Activated CD8-positive, alpha-beta memory T cell treated with anti-CD3 and anti-CD28 coated beads, Interleukin-2, amount 50 U/mL, for 24 hours (primary cell): ENCODE measurements around the gene CRHR2.

ENCODE experiments used
- DNase-seq: peaks from one replicate; pipeline ENCODE4 v3.0.0-alpha.2; 2020; ENCODE audit errors: extremely low read depth

The CRHR2 gene

DNA sequence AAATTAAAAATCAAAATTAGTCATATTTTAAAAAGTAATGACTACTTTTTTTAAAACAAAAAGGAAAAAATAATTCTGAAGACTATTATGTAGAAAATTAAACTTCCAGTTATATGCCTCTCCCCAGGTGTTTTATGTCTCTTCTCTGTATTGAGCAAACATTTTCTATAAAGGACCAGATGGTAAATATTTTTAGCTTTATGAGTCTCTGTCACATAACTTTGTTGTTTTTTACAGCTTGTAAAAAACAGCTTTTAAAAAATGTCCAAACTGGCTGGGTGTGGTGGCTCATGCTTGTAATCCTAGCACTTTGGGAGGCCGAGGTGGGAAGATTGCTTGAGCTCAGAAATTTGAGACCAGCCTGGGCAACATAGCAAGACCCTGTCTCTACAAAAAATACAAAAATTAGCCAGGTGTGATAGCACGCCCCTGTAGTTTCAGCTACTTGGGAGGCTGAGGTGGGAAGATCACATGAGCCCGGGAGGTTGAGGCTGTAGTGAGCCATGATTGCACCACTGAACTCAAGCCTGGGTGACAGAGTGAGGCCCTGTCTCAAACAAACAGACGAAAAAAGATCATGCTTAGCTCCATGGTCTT lies 64.1 kb downstream of the CRHR2 start:
- DNase-seq = no peak

DNA sequence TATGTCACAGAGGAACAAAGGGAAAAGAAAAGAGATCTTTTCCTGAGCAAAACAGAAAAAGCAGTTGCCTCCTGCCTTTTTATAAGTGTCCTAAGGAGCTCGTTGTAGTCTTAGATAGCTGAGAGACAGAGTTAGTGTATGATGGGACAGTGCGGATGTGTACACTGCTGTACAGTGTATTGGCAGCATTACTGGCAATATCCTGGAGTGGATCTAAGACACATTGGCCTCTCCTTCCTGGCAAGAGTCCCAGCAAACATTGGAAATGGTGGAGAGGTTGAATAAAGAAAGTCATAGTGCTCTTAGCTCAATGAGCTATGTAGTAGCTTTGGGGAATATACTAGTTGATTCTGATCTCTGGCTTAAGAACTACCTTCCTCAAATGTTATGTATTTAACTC lies 64.9 kb downstream of the CRHR2 start:
- DNase-seq = no peak

DNA sequence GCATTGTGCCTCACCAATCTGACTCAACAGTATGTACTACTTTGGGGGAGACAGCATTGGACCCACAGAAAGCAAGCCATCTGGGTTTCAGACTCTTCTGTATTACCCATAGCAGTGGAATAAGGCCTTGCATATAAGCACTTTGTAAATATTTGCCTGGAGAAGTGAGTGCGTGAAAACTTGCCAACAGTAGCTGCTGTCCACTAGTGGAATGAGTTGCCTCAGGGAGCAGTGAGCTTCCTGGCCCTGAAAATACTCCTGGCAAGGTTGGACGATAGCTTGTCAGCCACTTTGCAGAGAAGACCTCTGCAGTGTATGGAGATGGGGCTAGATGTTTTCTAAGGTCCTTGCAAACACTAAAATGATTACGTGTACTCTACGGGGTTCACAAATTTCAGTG lies 65.9 kb downstream of the CRHR2 start:
- DNase-seq = no peak

DNA sequence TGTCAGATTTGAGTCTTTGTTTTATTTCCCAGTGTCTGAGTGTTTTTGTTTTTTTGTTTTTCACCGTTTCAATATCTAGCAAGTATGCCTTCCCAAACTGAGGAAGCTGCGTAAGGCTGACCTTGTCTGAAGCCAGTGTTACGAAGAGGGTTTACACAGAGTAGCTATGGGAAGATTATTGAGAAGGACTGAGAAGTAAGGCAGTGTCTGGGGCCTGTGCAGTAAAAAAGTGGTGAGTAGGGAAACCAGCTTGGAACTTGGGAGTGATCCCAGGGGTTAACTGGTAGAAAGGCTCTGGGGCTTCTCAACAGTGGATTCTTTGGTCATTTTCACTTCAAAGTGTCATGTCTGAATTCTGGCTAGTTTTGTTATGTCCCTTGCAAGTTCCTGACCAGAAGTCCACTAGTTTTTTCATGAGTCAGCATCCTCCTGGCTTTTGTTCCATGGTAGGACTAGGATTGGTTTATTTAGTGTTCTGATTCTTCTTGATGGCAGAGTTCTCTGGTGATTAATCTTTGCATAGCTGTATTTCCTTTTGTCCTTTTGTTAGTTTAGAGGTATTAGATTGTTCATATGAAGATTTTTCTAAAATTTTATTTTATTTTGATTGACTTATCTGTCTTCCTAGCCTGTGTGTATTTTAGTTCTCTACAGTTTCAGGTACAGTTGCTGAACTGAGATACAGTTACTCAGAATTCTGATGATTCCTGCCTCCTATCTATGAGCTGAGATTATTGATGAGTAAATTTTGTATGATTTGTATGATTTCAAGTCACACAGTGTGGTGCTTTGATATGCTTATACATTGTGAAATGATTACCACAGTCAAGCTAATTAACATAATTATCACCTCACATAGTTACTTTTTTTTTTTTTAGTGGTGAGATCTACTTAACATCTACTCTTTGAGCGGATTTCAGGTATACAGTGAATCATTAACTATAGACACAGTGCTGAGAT lies 68.6 kb downstream of the CRHR2 start:
- DNase-seq = no peak

DNA sequence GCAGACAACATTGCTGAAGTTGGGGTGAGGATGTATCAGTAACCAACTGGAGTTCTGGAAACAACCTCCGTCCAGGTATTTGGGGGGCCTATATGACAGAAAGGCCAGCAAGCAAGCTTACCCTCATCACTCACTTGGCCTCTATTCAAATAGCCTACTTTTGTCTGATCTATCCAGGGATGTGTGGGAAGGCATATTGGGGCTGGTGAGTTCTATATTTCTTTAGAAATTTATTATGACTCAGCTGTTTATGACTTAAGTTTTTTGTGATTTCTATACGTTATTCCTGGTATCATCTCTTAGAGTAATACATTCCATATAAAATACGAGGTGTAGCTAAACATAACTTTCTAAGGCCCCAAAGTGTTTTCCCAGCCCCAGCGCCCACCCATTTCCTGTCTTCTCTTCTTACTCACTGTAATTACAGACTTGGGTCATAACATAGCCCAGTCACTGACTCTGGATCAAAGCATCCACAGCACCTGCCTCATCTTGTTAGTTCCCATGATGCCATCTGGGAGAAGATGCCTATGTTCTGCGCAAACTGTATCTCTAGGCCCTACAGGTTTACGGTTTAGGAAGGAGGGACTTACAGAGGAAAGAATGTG lies 69.5 kb downstream of the CRHR2 start:
- no peak for DNase-seq

DNA sequence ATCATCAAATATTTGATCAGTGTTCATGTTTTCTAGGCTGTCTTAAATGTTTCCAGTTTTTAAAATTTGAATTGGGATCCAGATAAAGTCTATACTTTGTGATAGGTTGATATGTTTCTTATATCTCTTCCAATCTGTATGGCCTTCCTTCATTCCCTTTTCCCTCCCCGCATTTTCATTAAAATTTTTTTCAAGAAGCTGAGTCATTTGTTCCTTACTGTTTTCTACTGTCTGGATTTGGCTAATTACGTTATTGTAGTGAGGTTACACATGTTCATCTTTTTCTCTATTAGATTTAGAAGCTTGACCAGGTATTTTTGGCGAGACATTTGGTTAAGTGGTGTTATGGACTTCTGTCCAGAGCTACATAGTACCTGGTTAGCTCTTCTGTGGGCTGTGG lies 76.4 kb downstream of the CRHR2 start:
- DNase-seq = no peak

DNA sequence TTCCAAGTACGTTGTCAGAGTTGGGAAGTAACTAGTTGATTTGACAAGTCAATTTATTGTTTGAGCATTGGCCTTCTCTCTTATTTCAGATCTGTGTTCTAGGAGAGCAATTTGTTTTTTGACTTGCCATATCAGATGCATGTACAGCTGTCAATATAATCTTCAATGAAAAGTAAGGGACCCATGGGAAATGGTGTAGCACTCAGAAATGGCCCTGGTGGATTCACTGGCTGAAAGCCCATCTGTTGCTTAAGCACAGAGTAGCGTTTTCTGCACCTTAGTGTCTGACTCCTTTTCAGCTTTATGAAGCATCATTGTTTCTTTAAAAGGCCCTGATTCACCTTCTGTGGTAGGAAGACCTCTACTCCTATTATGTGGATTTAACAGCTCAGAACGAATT lies 77.4 kb downstream of the CRHR2 start:
- DNase-seq = no peak
